ENCODE results near the gene COBL.
A peak's percentile ranks its signal among the peaks of the same experiment; 100 is the strongest.

COBL gene

DNA sequence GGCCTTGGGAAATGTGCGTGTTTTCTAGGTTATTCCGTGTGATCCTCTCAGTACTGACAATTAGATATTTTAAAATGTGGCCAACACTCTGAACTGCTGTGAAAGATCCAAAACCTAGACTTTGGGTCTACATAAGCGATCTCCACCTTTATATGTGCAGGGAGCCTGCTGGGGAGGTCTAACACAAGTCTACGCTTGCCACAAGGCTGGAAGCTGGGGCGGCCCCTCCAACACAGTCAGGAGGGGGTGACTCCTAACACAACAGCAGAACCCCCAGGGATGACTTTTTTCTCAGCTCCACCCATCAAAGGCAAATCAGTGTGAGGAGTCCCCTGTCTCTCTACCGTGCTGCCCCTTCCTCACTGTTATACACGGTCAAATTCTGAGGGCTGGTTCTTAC is 202.6 kb downstream of the COBL start:
- no peak for DNase-seq

DNA sequence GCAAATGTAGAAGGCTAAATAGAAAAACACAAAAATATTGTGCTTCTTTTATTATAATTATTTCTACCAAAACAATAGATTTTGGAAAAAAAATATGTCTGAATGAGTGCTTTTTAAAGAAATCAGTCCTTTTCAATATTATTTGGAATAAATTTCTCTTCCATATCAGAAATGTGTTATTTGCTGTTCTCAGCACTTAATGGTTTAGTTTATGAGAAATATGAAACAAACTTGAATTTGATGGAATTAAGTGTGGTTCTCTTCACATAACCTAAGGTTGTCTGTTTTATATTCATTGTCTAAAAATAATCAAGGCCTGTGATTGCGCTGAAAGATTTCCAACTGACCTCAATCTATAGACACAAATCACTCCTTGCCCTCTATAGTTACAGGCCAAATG is 203.0 kb downstream of the COBL start:
- DNase-seq = no peak

DNA sequence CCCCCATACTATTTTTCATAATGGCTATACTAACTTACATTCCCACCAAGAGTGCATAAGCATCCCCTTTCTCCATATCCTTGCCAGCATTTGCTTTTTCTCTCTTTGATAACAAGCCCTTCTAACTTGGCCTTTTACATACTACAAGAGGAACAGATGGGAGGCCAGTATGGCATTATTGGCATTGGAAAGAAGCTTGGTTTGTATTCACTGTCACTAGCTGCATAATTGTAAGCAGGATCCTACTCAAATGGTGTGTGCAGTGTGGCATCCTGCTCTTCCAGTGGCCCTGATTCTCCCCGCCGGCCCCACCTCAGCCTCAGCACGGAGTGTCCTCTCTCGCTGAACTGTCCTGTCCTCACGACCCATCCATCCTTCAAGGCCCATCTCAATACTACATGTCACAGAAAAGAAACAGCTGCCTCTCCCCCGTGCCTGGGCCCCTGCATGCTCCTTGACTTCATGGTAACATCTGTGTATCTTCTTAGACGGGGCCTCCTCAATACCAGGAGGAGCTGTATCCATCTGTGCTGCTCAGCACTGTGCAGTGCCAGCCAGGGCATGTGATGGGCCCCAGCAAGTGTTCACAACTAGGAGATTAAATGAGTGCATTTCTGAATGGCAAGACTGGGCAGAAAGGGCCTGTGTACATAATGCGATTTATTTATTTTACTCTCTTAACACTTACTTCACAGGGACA is 205.2 kb downstream of the COBL start:
- DNase-seq = no peak

DNA sequence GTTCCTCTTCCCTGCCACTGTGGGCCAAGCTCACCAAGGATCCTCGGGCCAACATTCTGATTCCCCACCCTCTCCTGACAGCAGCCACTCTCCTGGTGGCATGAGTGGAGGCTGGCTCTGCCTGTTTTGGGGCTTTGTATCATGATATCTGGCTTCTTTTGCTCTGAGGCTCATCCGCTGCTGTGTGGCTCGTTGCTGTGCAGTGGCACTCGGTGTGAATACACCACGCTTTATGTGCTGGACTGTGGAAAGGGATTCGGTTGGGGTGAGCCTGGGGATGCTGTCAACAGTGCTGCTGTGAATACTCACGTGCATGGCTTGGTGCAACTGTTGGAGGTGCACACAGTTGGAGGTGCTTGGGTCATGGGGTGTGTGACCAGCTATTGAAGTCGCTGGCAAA is 208.5 kb downstream of the COBL start:
- no peak for DNase-seq

DNA sequence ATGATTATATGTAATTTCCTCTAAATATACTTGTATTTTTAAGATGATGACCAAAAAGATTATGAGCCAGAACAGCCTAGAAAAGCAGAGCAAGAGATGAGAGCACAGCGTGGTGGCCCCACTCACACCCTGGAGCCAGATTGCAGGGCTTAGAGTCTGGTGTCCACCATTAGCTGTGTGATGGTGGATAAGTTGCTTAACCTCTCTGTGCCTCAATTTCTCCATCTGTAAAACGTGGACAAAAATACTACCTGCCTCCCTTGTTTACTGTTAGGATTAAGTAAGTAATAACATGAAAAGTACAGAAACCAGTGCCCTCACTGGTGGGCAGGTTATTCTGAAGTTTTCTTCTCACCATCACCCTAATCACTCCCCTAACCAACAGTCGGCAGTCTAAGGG is 212.3 kb downstream of the COBL start:
- no peak for DNase-seq

DNA sequence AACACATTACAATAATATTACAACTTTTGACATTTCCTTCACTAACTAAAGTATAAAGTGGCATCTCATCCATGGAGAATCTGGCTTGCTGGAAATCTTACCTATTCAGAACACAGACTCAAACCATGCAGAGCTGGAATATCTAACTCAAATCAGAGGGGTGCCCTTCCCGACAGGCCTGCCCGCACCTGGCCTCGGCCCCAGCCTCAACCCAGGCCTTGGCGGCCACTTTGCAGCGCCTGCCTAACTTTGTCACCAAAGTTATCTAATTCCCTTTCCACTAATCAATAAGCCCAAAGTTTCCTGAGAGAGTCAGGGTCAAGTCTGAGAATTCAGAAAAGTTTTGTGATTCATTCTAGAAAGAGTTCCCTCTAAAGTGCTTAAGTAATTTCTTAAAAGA is 212.9 kb downstream of the COBL start:
- no peak for DNase-seq

DNA sequence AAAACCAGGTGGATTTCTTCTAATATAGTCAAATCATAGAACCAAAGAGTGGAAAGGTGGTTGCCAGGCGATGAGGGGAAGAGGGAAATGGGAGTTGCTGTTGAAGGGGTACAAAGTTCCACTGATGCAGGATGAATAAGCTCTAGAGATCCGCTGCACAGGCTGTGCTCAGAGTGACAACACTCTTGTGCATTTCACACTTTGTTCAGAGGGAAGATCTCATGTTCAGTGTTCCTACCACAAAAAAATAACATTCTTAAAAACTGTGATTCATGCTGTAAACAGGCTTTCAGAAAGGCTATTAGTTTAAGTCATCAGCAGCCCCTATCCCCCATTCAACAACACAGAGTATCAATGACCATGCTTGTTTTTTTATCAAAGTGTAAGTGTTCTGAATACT is 213.8 kb downstream of the COBL start:
- DNase-seq = no peak

DNA sequence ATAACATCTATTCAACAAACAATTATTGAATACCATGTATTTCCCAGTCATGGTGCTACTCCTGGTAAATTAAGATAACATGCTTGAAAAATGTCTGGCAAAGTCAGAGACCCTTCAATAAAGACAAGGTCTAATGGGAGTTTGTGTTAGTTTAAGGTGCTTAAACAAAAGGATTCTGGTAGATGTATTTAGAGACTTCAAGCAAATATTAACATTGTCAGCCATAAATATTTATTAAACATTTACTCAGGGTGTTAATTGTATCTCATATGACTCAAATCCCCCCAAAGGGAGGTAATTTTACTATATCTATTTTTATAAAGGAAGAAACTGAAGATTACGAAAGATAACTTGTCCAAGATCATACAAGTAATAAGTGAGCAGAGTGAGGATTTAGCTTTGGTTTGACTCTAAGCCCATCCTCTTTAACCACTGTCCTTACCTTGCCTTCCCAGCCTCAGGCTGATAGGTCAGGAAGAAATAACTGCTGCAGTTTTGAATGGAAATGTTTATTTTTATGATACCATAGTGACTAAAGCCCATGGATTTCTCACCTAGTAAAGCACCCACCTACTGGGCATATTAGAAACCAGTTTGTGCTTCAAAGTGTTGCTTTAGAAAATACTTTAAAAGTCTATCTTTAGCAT is 215.4 kb downstream of the COBL start:
- DNase-seq = no peak

DNA sequence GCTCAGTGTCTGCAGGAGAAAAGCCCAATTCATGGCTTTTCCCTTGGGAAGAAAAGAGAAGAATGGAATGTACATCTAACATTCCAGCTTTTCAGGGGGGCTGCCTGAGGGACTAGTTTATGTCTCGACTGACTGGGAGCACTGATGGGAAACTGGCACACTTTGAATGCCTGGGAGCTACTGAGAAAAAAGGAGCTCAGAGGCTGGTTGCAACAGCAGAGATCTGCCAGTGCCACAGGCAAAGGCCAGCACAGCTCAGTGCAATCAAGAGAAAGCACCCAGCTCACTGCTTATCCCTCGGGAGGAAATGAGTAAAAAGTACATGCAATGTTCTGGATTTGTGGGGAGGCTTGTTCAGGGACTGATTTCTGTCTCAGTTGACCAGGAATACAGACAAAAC is 226.2 kb downstream of the COBL start:
- DNase-seq = no peak

DNA sequence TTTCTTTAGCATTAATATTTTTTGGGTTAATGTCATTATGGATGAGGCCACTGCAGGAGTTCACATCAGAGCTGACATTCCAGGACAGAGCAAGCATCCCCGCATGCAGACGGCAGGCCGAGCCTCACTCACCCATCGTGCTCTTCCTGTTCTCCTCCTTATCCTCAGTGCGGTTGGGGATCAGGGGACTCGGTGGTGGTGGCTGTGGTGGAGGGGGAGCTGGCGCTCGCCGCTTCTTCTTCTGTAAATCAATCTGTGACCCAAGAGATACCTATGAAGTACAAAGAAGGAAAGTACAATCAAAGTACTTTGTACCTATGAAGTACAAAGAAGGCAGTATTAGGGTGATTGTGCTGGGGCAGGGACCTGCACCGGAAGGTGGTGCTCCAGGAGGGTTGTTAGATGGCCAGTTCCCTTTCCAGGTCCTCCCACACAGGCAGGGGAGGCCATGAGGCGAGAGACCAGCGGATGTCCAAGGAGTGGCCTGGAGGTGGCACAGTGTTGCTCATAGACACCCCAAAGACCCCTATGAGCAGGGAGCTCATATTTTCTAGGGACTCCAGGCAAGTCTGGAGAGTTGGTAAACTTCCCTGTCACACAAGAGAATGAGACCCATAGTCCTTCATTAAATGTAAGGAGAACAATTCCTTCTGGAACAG is 231.4 kb downstream of the COBL start:
- DNase-seq = no peak

DNA sequence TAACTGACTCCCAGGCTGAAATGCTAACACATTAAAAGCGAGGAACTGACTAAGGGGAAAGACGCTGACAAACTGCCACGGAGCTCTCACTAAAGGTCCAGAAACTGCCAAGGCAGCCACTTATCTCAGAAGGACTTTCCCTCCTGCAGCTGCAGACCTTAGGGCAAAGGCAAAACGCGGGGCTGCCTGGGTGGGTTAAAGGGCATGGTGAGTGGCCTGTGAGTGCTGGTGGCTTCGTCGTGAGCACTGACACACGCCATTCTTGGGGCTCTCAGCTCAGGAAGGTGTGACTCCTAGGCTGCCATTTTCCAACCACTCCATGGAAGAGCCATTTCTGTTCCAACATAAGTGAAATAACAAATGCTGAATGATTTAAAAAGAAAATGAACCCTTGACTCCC is 232.5 kb downstream of the COBL start:
- no peak for DNase-seq

DNA sequence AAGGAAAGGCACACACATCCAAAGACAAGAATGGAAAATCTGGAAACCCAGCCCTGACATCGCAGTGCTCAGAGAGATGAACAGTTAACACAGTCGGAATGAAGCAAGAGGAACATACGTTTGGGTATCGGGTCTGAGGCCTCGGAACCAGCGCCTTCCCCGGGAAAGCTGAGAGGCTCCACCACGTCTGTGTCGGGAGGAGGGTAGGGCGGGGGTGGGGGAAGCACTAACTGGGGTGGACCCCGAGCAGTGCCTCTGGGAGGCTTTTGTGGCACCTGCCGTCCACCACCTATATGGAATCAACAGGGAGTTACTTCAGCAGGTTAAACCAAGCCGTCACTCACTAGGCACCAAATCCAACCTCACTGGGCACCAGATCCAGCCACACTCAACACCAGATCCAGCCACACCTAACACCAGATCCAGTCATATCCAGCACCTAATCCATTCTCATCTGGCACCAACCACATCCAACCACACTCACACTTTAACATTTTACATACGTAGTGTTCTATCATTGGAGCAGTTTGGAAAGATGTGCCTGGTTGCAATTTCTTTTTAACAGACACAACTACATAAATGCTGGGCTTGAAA is 233.6 kb downstream of the COBL start:
- no peak for DNase-seq

DNA sequence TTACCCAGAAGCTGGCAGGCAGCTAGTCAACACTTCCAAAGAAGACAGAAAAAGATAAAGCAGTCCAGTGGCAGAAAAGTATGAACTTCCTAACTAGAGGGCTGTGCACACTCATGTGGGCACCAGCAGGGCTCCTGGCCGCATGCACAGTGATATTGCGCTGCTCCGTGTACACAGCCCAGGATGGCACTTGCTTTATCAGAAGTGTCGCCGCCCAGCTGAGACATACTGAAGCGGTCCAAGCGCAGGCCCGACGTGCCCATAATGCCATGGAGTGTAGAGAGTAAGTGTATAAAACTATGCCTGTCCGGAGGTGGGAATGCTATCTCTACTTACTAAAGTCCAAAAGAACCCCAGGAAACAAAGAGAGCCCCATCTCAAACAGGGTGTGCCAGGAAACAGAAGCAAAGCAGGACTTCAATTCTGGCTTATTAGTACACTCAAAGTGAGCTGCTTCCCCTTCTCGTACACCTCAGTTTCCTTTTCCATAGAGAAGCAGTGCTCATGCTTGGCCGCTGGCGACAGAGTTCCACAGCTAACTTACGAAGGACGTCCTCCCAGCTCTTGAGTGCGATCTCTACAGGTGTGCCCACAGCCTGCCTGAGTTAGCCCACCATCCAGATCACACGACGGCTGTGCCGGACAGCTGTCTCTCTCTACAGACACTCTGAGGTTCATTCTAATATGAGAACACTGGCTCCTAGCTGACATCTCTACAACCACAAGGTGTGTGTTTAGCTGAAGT is 234.3 kb downstream of the COBL start:
- DNase-seq = no peak

DNA sequence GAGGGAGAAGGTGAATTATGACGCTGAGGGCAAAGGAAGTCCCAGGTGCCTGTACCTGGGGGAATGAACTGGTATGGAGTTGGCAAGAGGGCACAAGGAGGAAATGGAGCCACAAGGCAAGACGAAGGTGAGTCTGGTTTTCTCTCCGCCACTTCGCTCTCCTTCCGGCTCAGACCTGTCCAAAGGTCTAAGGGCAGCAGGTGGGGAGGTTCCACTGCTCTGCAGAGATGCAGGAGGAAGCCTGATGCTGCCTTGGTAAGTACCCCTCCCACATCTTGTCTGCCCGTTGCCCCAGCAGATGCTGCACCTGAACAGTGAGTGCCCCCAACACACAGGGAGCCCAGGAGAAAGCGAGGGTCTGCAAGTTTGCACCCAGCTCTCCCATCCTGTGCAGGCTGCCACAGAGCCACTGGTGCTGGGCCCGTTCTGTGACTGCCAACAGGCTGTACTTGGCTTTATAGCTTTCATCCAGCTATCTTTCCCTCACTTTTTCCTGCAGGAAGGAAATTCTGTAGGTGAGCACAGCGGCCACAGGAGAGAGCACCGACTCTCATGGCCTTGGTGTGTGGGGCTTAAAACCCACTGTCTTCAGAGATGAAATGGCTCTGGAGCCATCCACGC is 235.2 kb downstream of the COBL start:
- no peak for DNase-seq

DNA sequence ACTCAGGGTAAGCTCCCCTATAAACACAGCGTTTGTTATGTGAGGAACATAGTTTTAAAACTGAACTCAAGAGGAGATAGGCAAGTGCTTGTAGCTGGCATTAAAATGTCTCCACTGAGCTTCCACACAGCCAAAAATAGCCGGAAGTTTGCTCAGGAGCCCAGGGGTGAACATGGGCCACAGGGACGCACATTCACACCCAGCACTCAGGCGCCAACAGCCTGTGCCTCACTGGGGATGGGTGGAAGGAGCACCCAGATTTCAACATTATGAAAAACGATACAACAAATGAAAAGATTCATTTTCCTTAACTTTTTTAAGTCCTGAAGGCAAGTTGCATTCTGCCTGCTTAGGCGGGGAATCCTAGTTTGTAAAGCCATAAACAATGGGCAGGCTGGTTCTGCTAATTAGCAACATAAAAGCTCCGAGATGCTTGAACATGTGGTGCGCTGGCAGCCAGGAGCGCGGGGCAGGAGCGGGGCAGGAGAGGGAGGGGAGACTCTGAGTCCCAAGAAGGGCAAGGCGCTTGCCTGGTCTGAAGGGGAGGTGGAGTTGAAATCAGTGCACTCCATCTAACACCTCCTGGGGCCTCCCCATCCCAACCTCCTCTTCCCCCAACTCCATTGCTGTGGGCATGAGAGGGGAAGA is 235.9 kb downstream of the COBL start:
- no peak for DNase-seq

DNA sequence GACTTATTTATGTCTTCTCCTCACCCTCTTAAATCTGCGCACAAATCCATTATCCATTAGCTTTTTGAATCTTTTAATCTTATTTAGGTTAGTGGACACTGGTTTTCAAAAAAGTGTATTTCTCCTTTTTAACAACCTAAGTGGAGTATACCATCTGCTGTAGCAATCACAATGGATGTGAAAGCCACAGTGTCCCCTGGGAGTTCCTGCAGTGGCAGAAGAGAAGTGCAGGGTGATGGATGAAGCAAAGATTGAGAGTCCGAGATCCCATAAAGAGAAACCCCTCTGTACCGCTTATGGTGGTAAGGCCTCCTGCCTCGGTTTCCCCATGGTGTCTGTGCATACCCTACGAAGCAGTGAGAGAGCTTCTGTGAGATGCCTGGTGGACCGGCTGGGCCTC is 236.4 kb downstream of the COBL start:
- no peak for DNase-seq

DNA sequence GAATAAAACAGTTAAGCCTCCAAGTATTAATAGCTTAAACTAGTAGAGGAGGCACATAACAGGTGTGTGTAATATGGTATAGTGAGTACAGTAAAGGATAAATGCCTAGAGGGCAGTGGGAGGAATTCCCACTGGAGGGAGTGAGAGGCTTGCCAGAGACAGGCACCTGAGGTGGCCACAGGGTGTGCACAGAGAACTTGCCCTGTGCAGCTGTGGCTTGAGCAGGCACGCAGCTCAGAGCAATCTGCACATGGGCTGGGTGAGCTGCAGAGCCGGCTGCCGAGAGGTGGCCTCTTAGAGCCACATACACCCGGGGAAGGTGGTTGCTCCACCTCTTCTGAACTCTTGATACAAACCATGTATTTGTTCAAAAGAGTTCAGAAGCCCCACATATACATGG is 237.1 kb downstream of the COBL start:
- DNase-seq = no peak

DNA sequence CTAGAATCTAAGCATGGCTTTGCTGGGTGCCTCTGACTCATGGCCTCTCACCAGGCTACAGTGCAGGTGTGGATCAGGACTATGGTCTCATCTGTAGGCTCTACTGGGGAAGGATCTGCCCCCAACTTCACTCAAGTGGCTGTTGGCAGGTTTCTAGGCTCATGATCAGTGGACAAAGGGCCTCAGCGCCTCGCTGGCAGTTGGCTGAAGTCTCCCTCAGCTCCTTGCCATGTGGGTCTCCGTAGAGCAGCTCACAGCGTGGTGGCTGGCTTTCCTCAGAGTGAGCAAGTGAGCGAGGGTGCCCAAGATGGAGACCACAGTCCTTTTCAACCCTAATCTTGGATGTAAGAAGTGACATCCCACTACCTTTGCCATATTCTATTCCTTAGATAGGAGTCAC is 238.0 kb downstream of the COBL start:
- no peak for DNase-seq

DNA sequence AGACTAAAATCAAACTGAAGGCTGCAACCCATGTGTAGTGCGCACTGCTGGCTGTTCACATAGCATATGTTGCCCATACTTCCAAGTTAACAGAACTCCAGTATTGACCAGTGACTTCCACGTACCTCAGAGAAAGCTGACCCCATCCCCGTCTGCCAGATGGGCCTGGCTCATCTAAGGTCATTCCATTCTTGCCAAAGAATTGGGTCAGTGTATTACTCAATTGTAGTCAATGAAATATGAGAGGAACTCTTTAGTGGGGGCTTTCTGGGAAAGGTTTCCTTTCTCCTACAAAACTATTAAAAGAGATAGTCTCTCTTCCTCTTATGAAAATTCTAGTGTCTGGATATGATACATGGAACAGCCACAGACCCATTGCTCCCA is 238.6 kb downstream of the COBL start:
- DNase-seq = peak in 3 of 4 experiments; percentile 35 to 63 (median 35)

DNA sequence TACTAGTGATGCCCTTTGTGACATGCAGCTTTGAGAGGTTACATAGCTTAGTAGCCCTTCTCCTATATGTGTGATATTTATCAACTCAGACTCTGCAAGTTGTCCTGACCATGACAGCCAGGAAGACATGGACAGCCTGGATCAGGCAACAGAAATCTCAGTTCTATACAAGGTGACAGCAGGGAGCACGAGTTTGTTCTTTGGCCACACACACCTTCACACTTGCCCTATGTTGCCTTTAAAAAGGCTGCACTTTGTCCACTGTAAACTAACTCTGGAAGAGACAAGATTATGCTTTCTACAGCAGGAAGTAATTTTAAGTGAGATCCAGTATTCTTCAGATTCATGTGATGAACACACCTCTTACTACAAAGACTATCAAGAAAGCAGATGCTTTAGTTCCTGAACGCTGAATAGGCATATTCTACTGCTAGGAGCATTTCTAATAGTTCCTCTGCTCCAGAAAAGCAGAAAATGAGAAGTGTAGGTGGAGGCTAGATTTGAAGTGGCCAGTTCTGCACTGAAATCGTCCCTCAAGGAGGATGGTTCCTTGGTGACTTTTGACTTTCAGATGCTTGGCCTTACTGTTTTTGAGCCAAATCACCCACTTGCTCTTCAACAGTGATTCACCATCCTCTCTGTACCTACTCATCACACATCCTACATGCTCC is 239.2 kb downstream of the COBL start:
- peak in 3 of 4 experiments; percentile 56 to 70 (median 67) for DNase-seq
